CD14-positive monocyte (primary cell): Measurements from ENCODE around the gene CCL18. TPM values are rescaled to one million over a fixed set of nuclear protein-coding genes. Genes with fewer than 3 reads are reported as not detected.

Experiments
- DNase-seq, 3 donors: peaks; one replicate each; pipeline ENCODE4 v3.0.0-alpha.2; 2011 to 2022
- H2AFZ ChIP-seq: 2 replicates; pipeline ENCODE4 v1.6.0; 2012; ENCODE audit warnings: mild to moderate bottlenecking, low read depth, low read length, inconsistent platforms; ENCODE audit not compliant: insufficient read depth, poor library complexity, severe bottlenecking
- H3K27ac ChIP-seq, 2 donors: 1 replicate in 1 of 2; 2 replicates in 1 of 2; pipeline ENCODE4 v1.5.1; 2012 to 2013; ENCODE audit warnings: low read length in 2 of 2, control low read depth in 1 of 2, inconsistent platforms in 1 of 2, low read depth in 1 of 2, mild to moderate bottlenecking in 1 of 2
- H3K27me3 ChIP-seq, 2 donors: one replicate each; pipeline versions ENCODE4 v1.6.0 to v1.6.1; 2011 to 2013; ENCODE audit warnings: low read length in 2 of 2; ENCODE audit not compliant: control insufficient read depth in 2 of 2, insufficient read depth in 2 of 2
- H3K36me3 ChIP-seq, 2 donors: replicated peaks in 1 of 2; 1 replicate in 1 of 2; 2 replicates in 1 of 2; pipeline versions ENCODE4 v1.5.1 to v1.6.1; 2012 to 2013; ENCODE audit warnings: low read length in 2 of 2, control low read depth in 1 of 2, inconsistent platforms in 1 of 2, mild to moderate bottlenecking in 1 of 2; ENCODE audit not compliant: insufficient read depth in 2 of 2, control insufficient read depth in 1 of 2
- H3K4me1 ChIP-seq, 2 donors: 1 replicate in 1 of 2; 2 replicates in 1 of 2; pipeline versions ENCODE4 v1.5.1 to v1.6.1; 2012 to 2013; ENCODE audit warnings: low read length in 2 of 2, control low read depth in 1 of 2, inconsistent platforms in 1 of 2, mild to moderate bottlenecking in 1 of 2, moderate library complexity in 1 of 2; ENCODE audit not compliant: insufficient read depth in 2 of 2, control insufficient read depth in 1 of 2
- H3K4me2 ChIP-seq: replicated peaks from 2 replicates; pipeline ENCODE3; 2012; ENCODE audit warnings: low read length, moderate library complexity, mild to moderate bottlenecking; ENCODE audit not compliant: poor library complexity, severe bottlenecking; ENCODE audit errors: extremely low read depth
- H3K4me3 ChIP-seq, 3 experiments: fragments of 200-600 bp in 1 of 3; sonication (generic) in 1 of 3; replicated peaks in 1 of 3; 1 replicate in 2 of 3; 2 replicates in 1 of 3; pipeline ENCODE4 v1.5.1; 2011 to 2013; ENCODE audit warnings: low read length in 3 of 3, mild to moderate bottlenecking in 3 of 3, control low read depth in 2 of 3, low read depth in 2 of 3, inconsistent platforms in 1 of 3, moderate library complexity in 1 of 3
- H3K79me2 ChIP-seq: 2 replicates; pipeline ENCODE4 v1.6.0; 2012; ENCODE audit warnings: mild to moderate bottlenecking, control low read depth, inconsistent platforms, low read length, moderate library complexity; ENCODE audit not compliant: insufficient read depth
- H3K9ac ChIP-seq: 2 replicates; pipeline ENCODE4 v1.6.0; 2017; ENCODE audit warnings: low read length, mild to moderate bottlenecking; ENCODE audit not compliant: insufficient read depth, poor library complexity, severe bottlenecking
- H3K9me3 ChIP-seq, 2 donors: replicated peaks in 1 of 2; 1 replicate in 1 of 2; 2 replicates in 1 of 2; pipeline versions ENCODE4 v1.5.1 to v1.6.1; 2012 to 2013; ENCODE audit warnings: low read length in 2 of 2, control low read depth in 1 of 2; ENCODE audit not compliant: control insufficient read depth in 1 of 2, insufficient read depth in 1 of 2
- H4K20me1 ChIP-seq: 2 replicates; pipeline ENCODE4 v1.6.0; 2012; ENCODE audit warnings: mild to moderate bottlenecking, low read length, control low read depth, moderate library complexity; ENCODE audit not compliant: insufficient read depth
- H3K27ac Mint-ChIP-seq, 7 donors: one replicate each; pipeline ENCODE4 v1.8.0; 2020; ENCODE audit warnings: mild to moderate bottlenecking in 7 of 7, mixed read lengths in 7 of 7, moderate library complexity in 6 of 7, inconsistent platforms in 2 of 7
- H3K27me3 Mint-ChIP-seq, 3 donors: one replicate each; pipeline ENCODE4 v1.8.0; 2021 to 2022; ENCODE audit warnings: low read depth in 3 of 3, mild to moderate bottlenecking in 3 of 3, mixed read lengths in 3 of 3, moderate library complexity in 3 of 3, inconsistent platforms in 1 of 3
- H3K36me3 Mint-ChIP-seq, 2 donors: one replicate each; pipeline ENCODE4 v1.8.0; 2020; ENCODE audit warnings: mixed read lengths in 2 of 2, inconsistent platforms in 1 of 2, mild to moderate bottlenecking in 1 of 2
- H3K4me1 Mint-ChIP-seq: one replicate; pipeline ENCODE4 v1.8.0; 2020; ENCODE audit warnings: mild to moderate bottlenecking, mixed read lengths
- H3K4me3 Mint-ChIP-seq, 2 donors: one replicate each; pipeline ENCODE4 v1.8.0; 2020; ENCODE audit warnings: mild to moderate bottlenecking in 2 of 2, mixed read lengths in 2 of 2, moderate library complexity in 1 of 2
- H3K9me3 Mint-ChIP-seq, 7 donors: one replicate each; pipeline ENCODE4 v1.8.0; 2020 to 2022; ENCODE audit warnings: mixed read lengths in 7 of 7, mild to moderate bottlenecking in 6 of 7, moderate library complexity in 6 of 7, inconsistent platforms in 2 of 7
- CTCF ChIP-seq: fragments of 200-600 bp; IDR thresholded peaks from one replicate; pipeline ENCODE4 v1.8.0; 2022; ENCODE audit warnings: antibody characterized with exemption, mild to moderate bottlenecking
- WGBS: methylation state at CpG from one replicate; pipeline ENCODE4 v1.1.5; 2013; ENCODE audit warnings: missing lambda C conversion rate; ENCODE audit not compliant: insufficient coverage; 5-methylcytosine and 5-hydroxymethylcytosine counted together
- intact Hi-C, 2 donors: fragments of 100-400 bp; cut with micrococcal nuclease; formaldehyde crosslinking; loops; one replicate each; pipeline versions ENCODE4 v1.15.0 to v1.15.1; 2023
- polyA plus RNA-seq, 3 donors: library from polyadenylated mRNA; depleted of rRNA in 1 of 3; unstranded in 2 of 3; stranded (reverse) in 1 of 3; fragments of 300-500 nt in 2 of 3; fragments of >200 nt in 1 of 3; fragmentation: Illumina TruSeq in 2 of 3; gene quantifications; 1 replicate in 2 of 3; 2 replicates in 1 of 3; pipeline ENCODE4 v1.2.3, GENCODE V29; 2012 to 2021

Gene CCL18
- polyA plus RNA-seq, 3 donors: not detected

- no peak for TF ChIP-seq CTCF
These were observed 3.3 kb upstream of the CCL18 start for GRCh38 chr17:36060816-36061215.

GRCh38 chr17:36066365-36066985 is 2.4 kb downstream of the CCL18 start:
- no peak overlapping the region for H3K4me2 ChIP-seq
- Mint-ChIP-seq H3K9me3 (no peaks in the 10 kb centered on the region), H3K4me1 (peaks cover 9% of the 10 kb centered on the region), H3K27ac (peak overlapping the region in 1 of 7 donors; percentile 3), H3K36me3 (no peaks in the 10 kb centered on the region), H3K27me3 (peaks cover 1 to 5% (median 2%) of the 10 kb centered on the region in 3 donors), H3K4me3 (no peak overlapping the region)
- intact Hi-C loops: loop anchor here in 1 of 2 donors (10.0 kb wide), 1 partner anchor 82 kb away; the partner anchor contains the start of genes CCL14 and CCL16
- no peaks in the 10 kb centered on the region for H4K20me1 ChIP-seq
- no peak for TF ChIP-seq CTCF
- no peaks in the 10 kb centered on the region for H3K27me3 ChIP-seq
- H3K36me3 ChIP-seq: no peaks in the 10 kb centered on the region
- H3K4me1 ChIP-seq: peaks cover 6 to 7% of the 10 kb centered on the region in 2 donors
- H3K79me2 ChIP-seq: no peaks in the 10 kb centered on the region
- H3K9ac ChIP-seq: no peak overlapping the region
- H2AFZ ChIP-seq: no peak overlapping the region
- 100% methylated on average over 3 of the region's 6 CpGs for WGBS
- no peak overlapping the region for H3K4me3 ChIP-seq
- DNase-seq: no peak
- no peaks in the 10 kb centered on the region for H3K9me3 ChIP-seq
- no peak overlapping the region for H3K27ac ChIP-seq

More at GRCh38 chr17:36060816-36061215, 3.3 kb upstream of the CCL18 start:
- no peaks in the 10 kb centered on the region for H3K36me3 Mint-ChIP-seq
- no peak for DNase-seq
- Histone ChIP-seq H4K20me1 (no peaks in the 10 kb centered on the region), H3K9ac (no peak overlapping the region), H3K4me1 (no peaks in the 10 kb centered on the region), H3K27me3 (no peaks in the 10 kb centered on the region), H3K9me3 (no peaks in the 10 kb centered on the region), H2AFZ (no peak overlapping the region), H3K36me3 (no peaks in the 10 kb centered on the region), H3K79me2 (no peaks in the 10 kb centered on the region), H3K4me2 (no peak overlapping the region), H3K4me3 (no peak overlapping the region), H3K27ac (no peak overlapping the region)
- intact Hi-C loops: loop anchor here in 1 of 2 donors (10.0 kb wide), 1 partner anchor 76 kb away; the partner anchor contains the start of genes CCL14 and CCL16
- no peak overlapping the region for H3K27ac Mint-ChIP-seq
- no peak overlapping the region for H3K4me3 Mint-ChIP-seq
- no peaks in the 10 kb centered on the region for H3K9me3 Mint-ChIP-seq
- WGBS: no CpG with 5 or more reads among the region's 2 CpGs
- H3K27me3 Mint-ChIP-seq: peaks cover 1 to 6% (median 2%) of the 10 kb centered on the region in 3 donors
- peaks cover 14% of the 10 kb centered on the region for H3K4me1 Mint-ChIP-seq
